IPS-20b (cell line): ENCODE data around the gene CYP8B1.

ENCODE experiments used
- H3K27ac ChIP-seq: one replicate; pipeline ENCODE4 v1.5.1; 2013; ENCODE audit warnings: low read length
- H3K27me3 ChIP-seq: 2 replicates; pipeline ENCODE4 v1.6.1; 2013; ENCODE audit warnings: mild to moderate bottlenecking, low read length, inconsistent platforms; ENCODE audit not compliant: insufficient read depth
- H3K36me3 ChIP-seq: 2 replicates; pipeline ENCODE4 v1.6.1; 2013; ENCODE audit warnings: low read depth, mild to moderate bottlenecking, inconsistent platforms, low read length, moderate library complexity; ENCODE audit not compliant: insufficient read depth
- H3K4me1 ChIP-seq: 2 replicates; pipeline ENCODE4 v1.6.1; 2013; ENCODE audit warnings: mild to moderate bottlenecking, control low read depth, inconsistent platforms, low read length, moderate library complexity; ENCODE audit not compliant: insufficient read depth
- H3K4me3 ChIP-seq: 2 replicates; pipeline ENCODE4 v1.5.1; 2013; ENCODE audit warnings: mild to moderate bottlenecking, low read length, inconsistent platforms
- H3K9ac ChIP-seq: 2 replicates; pipeline ENCODE4 v1.6.1; 2013; ENCODE audit warnings: low read depth, mild to moderate bottlenecking, inconsistent platforms, low read length, moderate library complexity
- H3K9me3 ChIP-seq: 2 replicates; pipeline ENCODE4 v1.6.1; 2013; ENCODE audit warnings: mild to moderate bottlenecking, low read depth, low read length, inconsistent platforms; ENCODE audit not compliant: insufficient read depth

CYP8B1 gene

DNA sequence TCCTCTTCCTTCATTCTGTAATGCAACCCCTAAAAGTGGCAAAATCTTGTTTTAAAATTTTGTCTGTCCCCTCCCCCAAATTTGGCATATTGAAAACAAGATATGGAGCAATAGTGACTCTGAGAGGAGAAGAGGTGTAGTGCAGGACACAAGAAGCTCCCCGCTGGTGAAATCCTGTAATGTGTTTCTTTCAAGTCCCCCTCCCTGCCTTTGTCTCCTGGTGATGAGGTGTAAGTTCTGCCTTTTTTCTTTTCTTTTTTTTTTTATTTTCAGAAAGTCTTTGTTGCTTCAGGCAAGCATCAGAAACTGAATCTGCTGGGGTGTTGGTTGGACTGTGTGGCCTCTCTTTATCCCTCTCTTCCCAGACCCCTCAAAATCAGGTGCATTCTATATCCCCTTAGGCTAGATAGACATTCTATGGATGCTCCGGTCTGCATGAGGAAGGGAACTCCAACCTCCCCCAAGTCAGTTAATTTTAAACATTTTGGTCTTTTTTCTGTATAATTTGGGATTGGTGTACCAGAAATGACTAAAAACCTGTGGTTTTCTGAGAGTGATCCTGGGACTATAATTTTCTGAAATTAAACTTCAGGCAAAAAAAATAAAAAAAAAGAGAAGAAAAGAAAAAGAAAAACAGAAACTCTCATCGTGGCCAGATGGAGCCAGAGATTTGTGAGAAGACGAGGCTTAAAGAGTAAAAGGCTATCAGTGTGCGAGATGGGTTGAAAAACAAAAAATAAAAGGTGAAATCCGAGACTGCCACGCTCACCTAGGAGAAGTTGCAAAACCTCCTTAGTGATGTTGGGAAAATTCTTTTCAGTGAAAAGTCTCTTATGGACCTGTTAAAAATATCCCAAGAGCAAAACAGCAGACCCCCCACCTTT is 45.0 kb downstream of the CYP8B1 start:
- Histone ChIP-seq H3K9ac (no peak overlapping the region; the same call in 1 of the 2 replicates), H3K27ac (no peak overlapping the region), H3K36me3 (no peaks in the 10 kb centered on the region), H3K4me1 (peaks cover 7% of the 10 kb centered on the region), H3K27me3 (no peaks in the 10 kb centered on the region), H3K4me3 (peak overlapping the region; percentile 1; the same call in 1 of the 2 replicates), H3K9me3 (no peaks in the 10 kb centered on the region)

DNA sequence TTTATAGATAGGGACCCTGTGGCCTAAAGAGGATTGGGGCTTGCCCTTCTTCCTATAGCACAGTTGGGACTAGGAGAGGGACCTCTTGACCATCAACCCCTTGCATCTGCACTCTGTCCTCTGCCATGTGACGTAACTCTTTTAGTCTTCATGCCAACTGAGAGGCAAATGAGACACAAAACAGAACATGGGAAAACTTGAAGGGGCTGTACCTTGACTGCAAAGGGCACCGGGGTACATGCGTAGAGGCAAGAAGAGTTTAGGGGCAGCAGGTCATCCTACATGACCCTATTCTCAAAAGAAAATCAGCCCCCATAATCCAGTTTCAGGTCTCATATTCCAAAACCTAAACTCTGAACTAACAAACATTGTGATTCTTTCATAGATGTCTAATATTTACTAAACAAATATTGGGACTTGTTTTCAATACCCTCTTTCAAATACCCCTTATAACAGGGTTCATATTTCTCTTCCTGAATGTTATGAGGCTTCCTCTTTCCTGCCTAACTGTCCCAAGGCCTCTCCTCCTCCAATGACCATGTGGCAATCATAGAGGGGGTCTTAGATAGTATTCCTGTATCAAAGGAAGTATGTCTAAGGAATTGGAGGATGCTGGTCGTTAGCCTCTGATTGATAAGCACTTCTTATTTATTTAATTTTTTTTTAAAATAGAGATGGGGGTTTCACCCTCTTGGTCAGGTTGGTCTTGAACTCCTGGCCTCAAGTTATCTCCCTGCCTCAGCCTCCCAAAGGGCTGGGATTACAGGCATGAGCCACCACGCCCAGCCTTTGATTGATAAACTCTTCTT is 45.8 kb downstream of the CYP8B1 start:
- H3K27ac ChIP-seq, result no peak overlapping the region

DNA sequence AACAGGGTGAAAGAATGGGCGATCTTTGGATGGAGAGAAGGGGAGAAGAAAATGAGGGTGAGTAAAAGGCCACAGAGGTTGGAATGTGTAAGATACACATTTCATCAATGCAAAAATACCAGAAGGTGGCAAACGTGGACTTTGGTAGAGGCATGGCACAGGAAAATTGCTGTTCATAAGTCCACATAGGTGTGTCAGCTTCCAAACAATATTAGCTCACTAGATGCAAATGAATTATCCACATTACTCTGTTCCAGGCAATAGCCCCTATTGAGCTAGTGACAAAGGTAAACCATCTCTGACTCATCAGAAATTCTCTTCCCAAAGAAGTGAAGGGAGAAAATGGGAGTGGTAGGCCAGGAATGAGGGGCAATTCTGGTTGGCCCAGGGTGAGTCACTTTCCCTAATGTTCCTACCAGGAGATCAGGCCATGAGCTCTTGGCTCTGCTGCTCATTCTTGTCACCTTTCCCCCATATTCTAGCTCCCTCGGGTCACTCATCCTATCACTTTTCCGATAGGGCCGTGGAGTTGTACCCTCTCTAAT is 46.5 kb downstream of the CYP8B1 start:
- no peak overlapping the region for H3K4me3 ChIP-seq
- peaks cover 7% of the 10 kb centered on the region for H3K4me1 ChIP-seq
- H3K9me3 ChIP-seq, result no peaks in the 10 kb centered on the region
- no peaks in the 10 kb centered on the region for H3K36me3 ChIP-seq
- H3K9ac ChIP-seq, result no peak overlapping the region
- no peaks in the 10 kb centered on the region for H3K27me3 ChIP-seq
- no peak overlapping the region for H3K27ac ChIP-seq

More for the DNA sequence above, 45.8 kb downstream of the CYP8B1 start:
- no peak overlapping the region for H3K4me3 ChIP-seq
- no peaks in the 10 kb centered on the region for H3K27me3 ChIP-seq
- no peak overlapping the region for H3K9ac ChIP-seq
- H3K36me3 ChIP-seq, result no peaks in the 10 kb centered on the region
- H3K4me1 ChIP-seq, result peaks cover 7% of the 10 kb centered on the region
- no peaks in the 10 kb centered on the region for H3K9me3 ChIP-seq

DNA sequence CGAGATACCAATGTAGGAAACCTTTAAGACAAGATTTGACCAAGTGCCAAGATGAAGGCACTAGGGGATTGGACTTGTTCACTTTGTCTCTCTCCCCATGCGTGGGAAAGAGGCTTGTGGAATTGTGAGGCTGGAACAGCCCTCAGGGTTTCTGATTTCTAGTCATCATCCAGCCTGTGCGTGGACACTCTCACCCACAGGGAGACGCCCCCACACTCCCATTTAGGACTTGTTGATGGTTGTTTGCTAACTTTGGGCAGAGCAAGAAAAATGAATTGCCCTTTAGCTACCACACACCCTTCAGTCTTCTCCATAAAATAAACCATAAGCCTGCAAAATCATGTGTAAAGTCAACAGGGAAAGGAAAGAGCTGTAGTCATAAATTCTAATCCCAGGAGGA is 48.0 kb downstream of the CYP8B1 start:
- Histone ChIP-seq H3K27ac (no peak overlapping the region), H3K4me3 (no peak overlapping the region), H3K9ac (no peak overlapping the region), H3K9me3 (no peaks in the 10 kb centered on the region), H3K36me3 (no peaks in the 10 kb centered on the region), H3K27me3 (no peaks in the 10 kb centered on the region), H3K4me1 (peaks cover 7% of the 10 kb centered on the region)

DNA sequence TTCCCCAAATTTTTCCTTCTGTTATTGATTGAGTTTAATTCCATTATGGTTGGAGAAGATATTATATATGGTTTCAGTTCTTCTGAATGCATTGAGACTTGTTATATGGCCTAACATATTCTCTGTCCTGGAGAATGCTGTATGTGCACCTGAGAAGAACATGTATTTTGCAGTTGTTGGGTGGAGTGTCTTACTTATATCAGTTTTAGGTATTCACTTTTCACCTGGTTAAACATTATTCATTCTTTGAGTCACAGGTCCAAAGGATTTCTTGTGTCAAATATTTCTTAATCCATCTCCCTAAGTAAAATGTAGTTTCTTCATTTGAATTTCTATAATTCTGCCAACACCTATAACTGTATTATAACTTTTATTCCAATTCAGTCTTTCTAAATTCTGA is 48.7 kb downstream of the CYP8B1 start:
- H3K27me3 ChIP-seq, result no peaks in the 10 kb centered on the region
- no peaks in the 10 kb centered on the region for H3K36me3 ChIP-seq
- H3K9me3 ChIP-seq, result no peaks in the 10 kb centered on the region
- H3K9ac ChIP-seq, result no peak overlapping the region
- peaks cover 7% of the 10 kb centered on the region for H3K4me1 ChIP-seq
- no peak overlapping the region for H3K27ac ChIP-seq
- H3K4me3 ChIP-seq, result no peak overlapping the region

DNA sequence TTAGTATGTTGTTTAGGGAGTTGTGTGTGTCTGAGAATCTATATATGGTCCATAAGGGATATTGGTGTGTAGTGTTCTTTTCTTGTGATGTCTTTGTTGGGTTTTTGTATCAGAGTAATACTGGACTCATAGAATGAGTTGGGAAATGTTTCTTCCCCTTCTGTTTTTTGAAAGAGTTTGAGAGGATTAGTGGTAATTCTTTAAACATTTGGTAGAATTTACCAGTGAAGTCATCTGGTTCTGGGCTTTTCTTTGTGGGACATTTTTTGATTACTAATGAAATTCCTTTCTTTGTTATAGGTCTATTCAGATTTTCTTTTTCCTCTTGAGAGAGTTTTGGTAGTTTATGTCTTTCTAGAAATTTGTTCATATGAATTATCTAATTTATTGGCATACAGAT is 49.5 kb downstream of the CYP8B1 start:
- H3K9me3 ChIP-seq, result no peaks in the 10 kb centered on the region
- H3K27me3 ChIP-seq, result no peaks in the 10 kb centered on the region
- H3K27ac ChIP-seq, result no peak overlapping the region
- H3K4me1 ChIP-seq, result peaks cover 7% of the 10 kb centered on the region
- no peak overlapping the region for H3K9ac ChIP-seq
- H3K36me3 ChIP-seq, result no peaks in the 10 kb centered on the region
- H3K4me3 ChIP-seq, result no peak overlapping the region

DNA sequence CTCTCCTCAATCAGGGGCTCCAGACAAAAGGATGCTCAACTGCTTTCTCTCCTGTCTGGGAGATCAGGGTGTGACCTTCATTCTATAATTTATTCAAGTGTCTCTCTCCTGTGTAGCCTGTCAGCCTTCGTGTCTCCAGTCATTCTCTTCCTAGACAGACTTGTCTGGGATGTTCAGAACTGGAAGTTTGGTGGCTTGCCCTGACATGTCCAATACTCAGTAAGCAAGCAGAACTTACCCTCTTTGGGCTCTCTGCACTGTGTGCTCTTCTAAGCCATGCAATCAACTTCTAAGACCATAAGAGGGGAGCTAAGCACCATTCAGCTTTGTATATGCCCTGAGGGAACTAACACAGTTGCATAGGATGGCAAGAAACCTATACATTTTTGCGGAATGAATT is 52.3 kb downstream of the CYP8B1 start:
- H3K4me1 ChIP-seq, result no peaks in the 10 kb centered on the region
- H3K27ac ChIP-seq, result no peak overlapping the region
- H3K9ac ChIP-seq, result no peak overlapping the region

DNA sequence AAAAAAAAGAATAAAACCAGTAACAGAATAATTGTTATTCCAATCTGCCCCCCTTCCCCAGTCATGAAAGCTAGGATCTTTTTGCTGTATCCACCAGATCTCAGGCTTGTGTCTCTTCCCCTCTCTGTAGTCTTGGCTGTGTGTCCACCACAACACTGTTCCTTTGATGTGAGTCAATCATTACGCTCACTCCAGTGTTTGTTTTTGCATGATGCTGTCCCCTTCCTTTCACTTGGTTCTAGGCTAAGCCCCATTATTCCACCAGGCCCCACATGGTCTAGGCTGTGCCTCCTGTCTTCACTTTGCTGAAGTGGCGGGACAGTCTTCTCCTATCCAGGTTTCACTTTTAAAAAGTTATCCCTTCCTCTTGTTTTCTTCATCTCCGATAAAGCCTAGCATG is 52.9 kb downstream of the CYP8B1 start:
- Histone ChIP-seq H3K9ac (no peak overlapping the region), H3K9me3 (no peaks in the 10 kb centered on the region), H3K27ac (no peak overlapping the region), H3K4me1 (no peaks in the 10 kb centered on the region), H3K36me3 (no peaks in the 10 kb centered on the region), H3K27me3 (no peaks in the 10 kb centered on the region), H3K4me3 (no peak overlapping the region)

More for the DNA sequence above, 52.3 kb downstream of the CYP8B1 start:
- Histone ChIP-seq H3K9me3 (no peaks in the 10 kb centered on the region), H3K4me3 (no peak overlapping the region), H3K36me3 (no peaks in the 10 kb centered on the region), H3K27me3 (no peaks in the 10 kb centered on the region)
